ENCODE results near the gene NPHP4. TPM values are rescaled to one million over a fixed set of nuclear protein-coding genes. Genes with fewer than 3 reads are reported as not detected.

NPHP4 gene
- total RNA-seq, 1 donor from 2014 or later, result 8.8 TPM

DNA sequence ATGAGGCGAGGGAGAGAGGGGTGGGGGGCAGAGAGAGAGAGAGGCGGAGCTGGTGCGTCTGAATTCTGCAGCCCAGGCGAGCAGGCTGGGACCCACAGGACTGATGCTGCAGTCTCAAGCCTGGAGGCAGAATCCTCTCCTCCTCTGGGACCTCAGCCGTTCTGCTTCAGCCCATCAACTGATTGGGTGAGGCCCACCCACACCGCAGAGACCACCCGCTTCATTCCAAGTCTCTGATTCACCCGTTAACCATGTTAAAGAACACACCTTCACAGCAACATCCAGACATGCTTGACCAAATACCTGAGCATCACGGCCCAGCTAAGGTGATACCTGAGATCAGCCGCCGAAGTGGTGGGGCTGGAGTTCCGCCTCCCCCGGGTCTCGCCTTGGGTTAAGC is 147.8 kb downstream of the NPHP4 start:
- no peak overlapping the region for H3K4me3 ChIP-seq (ENCODE audit: low read depth, low read length)
- no peak for DNase-seq (ENCODE audit: low read depth)
- TF ChIP-seq CTCF (conservative IDR thresholded peaks at IDR 0.05; ENCODE audit: low read depth, low read length), result no peak

DNA sequence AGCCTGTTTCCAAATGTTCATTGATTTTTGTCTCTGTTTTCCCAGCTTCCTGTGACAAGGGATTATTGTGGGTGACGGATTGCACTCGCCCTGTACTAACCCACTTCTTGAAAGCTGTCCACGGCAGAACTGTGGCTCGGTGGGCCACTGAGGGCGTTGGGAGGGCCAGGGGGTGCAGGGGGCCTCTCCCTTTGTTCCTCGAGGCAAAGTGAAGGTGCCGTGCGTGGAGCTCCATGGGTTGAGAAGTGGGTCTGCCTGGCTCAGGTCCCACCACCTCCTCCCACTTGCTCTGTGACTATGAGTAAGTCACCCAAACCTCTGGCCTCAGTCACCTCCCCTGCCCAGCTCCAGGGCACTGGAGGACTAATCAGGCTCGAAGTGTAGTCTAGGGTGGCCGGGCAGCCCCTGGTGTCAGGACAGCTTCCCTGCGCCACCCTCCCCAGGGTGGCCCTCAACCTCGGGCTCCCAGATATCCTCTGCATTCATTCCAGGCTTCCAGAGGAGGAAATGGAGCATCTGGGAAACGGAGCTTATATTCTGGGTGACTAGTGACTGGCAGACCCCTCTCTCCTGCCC is 148.6 kb downstream of the NPHP4 start:
- TF ChIP-seq CTCF (conservative IDR thresholded peaks at IDR 0.05; ENCODE audit: low read depth, low read length), result no peak
- no peak overlapping the region for H3K4me3 ChIP-seq (ENCODE audit: low read depth, low read length)
- no peak for DNase-seq (ENCODE audit: low read depth)

DNA sequence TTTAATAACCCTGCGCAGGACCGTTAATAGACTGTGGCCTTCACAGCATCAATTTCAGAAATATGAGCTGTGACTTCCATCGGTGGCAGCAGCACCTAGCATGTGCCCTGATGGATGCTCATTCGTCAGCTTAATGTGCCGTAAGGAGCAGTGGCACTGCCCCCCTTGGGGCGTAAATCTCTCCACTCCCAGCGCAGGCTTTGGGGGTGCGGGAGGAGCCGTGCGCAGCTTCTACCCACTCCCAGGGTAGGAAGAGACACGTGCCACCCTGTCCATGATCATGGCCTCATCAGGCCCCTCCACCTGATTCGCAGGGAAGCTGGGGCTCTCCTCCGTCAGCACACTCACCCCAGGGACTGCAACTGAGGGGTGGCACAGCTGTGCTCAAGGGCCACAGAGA is 149.5 kb downstream of the NPHP4 start:
- no peak overlapping the region for H3K4me3 ChIP-seq (ENCODE audit: low read depth, low read length)
- TF ChIP-seq CTCF (conservative IDR thresholded peaks at IDR 0.05; ENCODE audit: low read depth, low read length), result no peak
- no peak for DNase-seq (ENCODE audit: low read depth)

DNA sequence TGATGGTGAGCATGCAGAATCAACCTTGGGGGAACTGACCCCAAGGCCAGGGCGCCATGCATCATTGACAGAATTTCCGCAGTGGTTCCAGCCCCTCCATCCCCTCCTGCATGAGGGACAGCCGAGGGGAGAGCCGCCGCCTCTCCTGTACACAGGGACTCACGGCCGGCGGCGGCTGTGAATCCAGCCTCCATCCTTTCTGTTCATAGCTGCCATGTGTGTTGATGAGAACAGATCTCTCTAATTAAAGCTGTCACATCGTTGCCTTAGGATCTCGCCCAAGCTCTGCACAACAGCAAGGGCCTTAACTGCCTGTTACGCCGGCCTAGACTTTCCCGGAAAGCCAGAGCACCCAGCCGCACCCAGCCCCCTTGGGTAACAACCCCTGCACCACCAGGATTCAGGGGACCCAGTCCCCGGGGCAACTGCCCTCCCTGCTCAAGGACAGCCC is 151.6 kb downstream of the NPHP4 start:
- no peak for DNase-seq (ENCODE audit: low read depth)
- no peak overlapping the region for H3K4me3 ChIP-seq (ENCODE audit: low read depth, low read length)
- TF ChIP-seq CTCF (conservative IDR thresholded peaks at IDR 0.05; ENCODE audit: low read depth, low read length), result no peak

- no peak for TF ChIP-seq CTCF (conservative IDR thresholded peaks at IDR 0.05; ENCODE audit: low read depth, low read length)
- DNase-seq (ENCODE audit: low read depth), result no peak
- no peak overlapping the region for H3K4me3 ChIP-seq (ENCODE audit: low read depth, low read length)
Observed at GRCh38 chr1:5839881-5840550, 152.2 kb downstream of the NPHP4 start.

DNA sequence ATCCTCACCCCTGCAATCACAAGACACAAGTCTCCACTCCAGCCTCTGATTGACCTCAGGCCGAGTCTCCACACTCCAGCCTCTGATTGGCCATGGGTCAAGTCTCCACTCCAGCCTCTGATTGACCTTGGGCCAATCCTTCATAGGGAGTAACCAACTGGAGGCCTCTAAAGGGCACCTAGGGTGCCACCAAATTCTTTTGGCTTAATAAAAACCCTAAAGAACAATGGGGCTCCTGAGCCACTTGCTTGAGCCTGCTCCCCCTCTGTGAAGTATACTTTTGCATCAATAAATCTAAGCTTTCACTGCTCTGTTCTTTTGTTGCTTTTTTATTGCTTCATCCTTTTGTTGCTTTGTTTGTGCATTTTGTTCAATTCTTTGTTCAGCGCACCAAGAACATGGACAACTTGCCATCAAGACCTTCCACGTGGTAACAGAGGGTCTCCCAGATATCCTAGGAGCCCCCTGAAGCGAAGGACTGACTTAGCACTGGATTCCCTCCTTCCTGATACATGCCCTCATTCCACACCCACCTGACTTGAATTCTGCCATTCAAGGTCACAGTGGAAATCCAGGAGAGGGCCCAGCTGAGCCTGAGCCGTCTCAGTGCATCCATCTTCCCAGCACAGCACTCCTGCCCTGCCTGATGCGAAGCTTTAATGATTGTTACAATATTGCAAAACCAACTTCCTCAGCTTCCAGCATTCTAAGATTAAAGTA is 152.9 kb downstream of the NPHP4 start:
- TF ChIP-seq CTCF (conservative IDR thresholded peaks at IDR 0.05; ENCODE audit: low read depth, low read length), result no peak
- H3K4me3 ChIP-seq (ENCODE audit: low read depth, low read length), result no peak overlapping the region
- DNase-seq (ENCODE audit: low read depth), result no peak

Measured in epithelial cell of proximal tubule (primary cell).